Right atrium auricular region (tissue), 2 donors: Measurements from ENCODE around the gene PRND. TPM values are rescaled to one million over a fixed set of nuclear protein-coding genes. Genes with fewer than 3 reads are reported as not detected.
"Not testable (repeated sequence)": the region's sequence is repeated elsewhere in the genome, so short reads cannot be mapped to it uniquely, and the experiment has no call there.

Experiments used
- DNase-seq: peaks from one replicate; pipeline ENCODE4 v3.0.0-alpha.2; 2019; ENCODE audit warnings: low spot score
- H3K27ac ChIP-seq, 2 donors: fragments of 200-600 bp; sonication (generic); 1 replicate in 1 of 2; 2 replicates in 1 of 2; pipeline ENCODE4 v1.5.1; 2016 to 2019
- H3K27me3 ChIP-seq, 2 donors: fragments of 200-600 bp; sonication (generic); one replicate each; pipeline versions ENCODE4 v1.5.1 to v1.6.0; 2017 to 2019
- H3K36me3 ChIP-seq: fragments of 200-600 bp; sonication (generic); one replicate; pipeline ENCODE4 v1.5.1; 2016
- H3K4me1 ChIP-seq, 2 donors: fragments of 200-600 bp; sonication (generic); one replicate each; pipeline versions ENCODE4 v1.5.1 to v1.6.0; 2017 to 2019
- H3K4me3 ChIP-seq, 2 donors: fragments of 200-600 bp; sonication (generic); 1 replicate in 1 of 2; 2 replicates in 1 of 2; pipeline ENCODE4 v1.5.1; 2017 to 2019; ENCODE audit warnings: mild to moderate bottlenecking in 1 of 2, moderate library complexity in 1 of 2
- H3K9me3 ChIP-seq, 2 donors: fragments of 200-600 bp; sonication (generic); one replicate each; pipeline ENCODE4 v1.5.1; 2019
- CTCF ChIP-seq, 2 donors: fragments of 200-600 bp; sonication (generic); IDR thresholded peaks; one replicate each; pipeline ENCODE4 v1.5.1; 2019; ENCODE audit warnings: antibody characterized with exemption in 2 of 2
- total RNA-seq, 2 donors: library from RNA; depleted of rRNA; stranded (reverse); fragments of >200 nt; gene quantifications; one replicate each; pipeline ENCODE4 v1.1.0, GENCODE V29; 2016

Gene PRND
- total RNA-seq, 2 donors from 2014 or later: not detected

GRCh38 chr20:4771004-4771403, 49.3 kb downstream of the PRND start:
- TF ChIP-seq CTCF (IDR thresholded peaks at IDR 0.05): no peak
- no peak for DNase-seq
- Histone ChIP-seq H3K9me3 (no peaks in the 10 kb centered on the region), H3K27ac (no peak overlapping the region), H3K27me3 (no peaks in the 10 kb centered on the region), H3K36me3 (no peaks in the 10 kb centered on the region), H3K4me3 (no peak overlapping the region), H3K4me1 (no peaks in the 10 kb centered on the region)

- Histone ChIP-seq H3K27me3 (no peaks in the 10 kb centered on the region), H3K9me3 (no peaks in the 10 kb centered on the region), H3K36me3 (no peaks in the 10 kb centered on the region), H3K27ac (no peak overlapping the region), H3K4me3 (no peak overlapping the region), H3K4me1 (no peaks in the 10 kb centered on the region)
- DNase-seq: no peak
- TF ChIP-seq CTCF (IDR thresholded peaks at IDR 0.05): no peak
Measured at GRCh38 chr20:4772132-4772531, 50.4 kb downstream of the PRND start.

- H3K4me3 ChIP-seq, H3K27ac ChIP-seq, H3K36me3 ChIP-seq, H3K4me1 ChIP-seq, H3K9me3 ChIP-seq, H3K27me3 ChIP-seq, DNase-seq: not testable (repeated sequence)
Measured at GRCh38 chr20:4773014-4773413, 51.3 kb downstream of the PRND start.

GRCh38 chr20:4773736-4774135, 52.0 kb downstream of the PRND start:
- DNase-seq: no peak
- Histone ChIP-seq H3K4me1 (no peaks in the 10 kb centered on the region), H3K9me3 (no peaks in the 10 kb centered on the region), H3K4me3 (no peak overlapping the region), H3K27ac (peak overlapping the region in 1 of 2 donors; percentile 10), H3K27me3 (no peaks in the 10 kb centered on the region), H3K36me3 (no peaks in the 10 kb centered on the region)
- no peak for TF ChIP-seq CTCF (IDR thresholded peaks at IDR 0.05)

GRCh38 chr20:4774207-4774606, 52.5 kb downstream of the PRND start:
- no peak for DNase-seq
- H3K27ac ChIP-seq: peak overlapping the region in 1 of 2 donors; percentile 10

GRCh38 chr20:4775322-4776078, 53.8 kb downstream of the PRND start:
- H3K36me3 ChIP-seq: no peaks in the 10 kb centered on the region
- no peaks in the 10 kb centered on the region for H3K27me3 ChIP-seq
- H3K27ac ChIP-seq: no peak overlapping the region
- DNase-seq: no peak
- no peak for TF ChIP-seq CTCF (IDR thresholded peaks at IDR 0.05)
- H3K4me3 ChIP-seq: no peak overlapping the region
- H3K9me3 ChIP-seq: no peaks in the 10 kb centered on the region
- H3K4me1 ChIP-seq: no peaks in the 10 kb centered on the region

More at GRCh38 chr20:4774207-4774606, 52.5 kb downstream of the PRND start:
- Histone ChIP-seq H3K4me1 (no peaks in the 10 kb centered on the region), H3K9me3 (no peaks in the 10 kb centered on the region), H3K36me3 (no peaks in the 10 kb centered on the region), H3K4me3 (no peak overlapping the region), H3K27me3 (no peaks in the 10 kb centered on the region)
- no peak for TF ChIP-seq CTCF (IDR thresholded peaks at IDR 0.05)
